HL-60 (cell line): ENCODE results near the gene PTGDS.

Source experiments
- DNase-seq, 2 experiments: peaks; one replicate each; pipeline ENCODE4 v3.0.0-alpha.2; 2010 to 2020; ENCODE audit warnings: low read depth in 1 of 2, low spot score in 1 of 2
- H3K27ac ChIP-seq: fragments of 250-450 bp; sonication (Bioruptor Pico); replicated peaks from 2 replicates; pipeline ENCODE4 v1.5.1; 2020; ENCODE audit warnings: mild to moderate bottlenecking, moderate library complexity
- H3K27me3 ChIP-seq: fragments of 250-450 bp; sonication (Bioruptor Pico); 2 replicates; pipeline ENCODE4 v1.5.1; 2021; ENCODE audit warnings: mild to moderate bottlenecking, moderate library complexity; ENCODE audit not compliant: insufficient read depth, poor library complexity, severe bottlenecking
- H3K4me3 ChIP-seq: replicated peaks from 2 replicates; pipeline ENCODE4 v1.5.1; 2011; ENCODE audit warnings: mild to moderate bottlenecking, control low read depth, low read length; ENCODE audit not compliant: insufficient read depth
- GABPA ChIP-seq: IDR thresholded peaks from 2 replicates; pipeline ENCODE4 v1.6.1; 2012; ENCODE audit warnings: low read depth
- POLR2AphosphoS5 ChIP-seq: IDR thresholded peaks from 2 replicates; pipeline ENCODE4 v1.6.1; 2012; ENCODE audit warnings: low read depth
- REST ChIP-seq: IDR thresholded peaks from 2 replicates; pipeline ENCODE4 v1.6.1; 2012; ENCODE audit warnings: low read depth; ENCODE audit not compliant: insufficient replicate concordance
- SPI1 ChIP-seq: IDR thresholded peaks from 2 replicates; pipeline ENCODE4 v1.6.1; 2012; ENCODE audit warnings: low read depth, mild to moderate bottlenecking, borderline replicate concordance
- TF ChIP-seq, protein P1 (sequence below): IDR thresholded peaks from one replicate; pipeline ENCODE4 v1.5.1; 2011; ENCODE audit warnings: low read length, control low read depth, inconsistent platforms; ENCODE audit not compliant: insufficient read depth

The PTGDS gene

DNA sequence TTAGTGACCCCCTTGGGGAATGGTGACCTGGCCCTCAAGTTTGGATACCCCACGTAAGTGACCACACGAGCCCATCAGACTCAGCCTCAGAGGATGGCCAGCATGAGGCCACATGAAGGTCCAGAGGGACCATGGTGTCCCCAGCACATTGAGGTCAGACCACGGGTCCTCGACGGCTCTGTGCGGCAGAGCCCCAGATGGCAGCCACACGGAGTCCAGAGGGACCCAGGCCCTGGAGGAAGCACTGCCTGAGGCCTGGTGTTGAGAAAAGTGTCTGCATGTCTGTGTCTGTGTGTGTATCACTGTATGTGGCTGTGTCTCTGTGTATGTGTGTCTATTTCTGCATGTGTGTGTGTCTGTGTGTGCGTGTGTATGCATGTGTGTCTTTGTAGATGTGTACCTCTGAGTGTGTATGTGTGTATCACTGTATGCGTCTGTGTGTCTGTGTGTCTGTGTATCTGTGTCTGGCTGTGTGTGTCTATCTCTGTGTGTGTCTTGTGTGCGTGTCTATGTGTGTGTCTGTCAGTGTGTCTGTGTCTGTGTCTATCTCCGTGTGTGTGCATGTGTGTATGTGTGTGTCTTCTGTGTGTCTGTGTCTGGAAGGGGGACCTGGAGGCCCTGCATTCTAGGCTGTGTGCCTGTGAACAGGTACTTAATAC lies 6.5 kb downstream of the PTGDS start:
- TF ChIP-seq REST (no peak), POLR2AphosphoS5 (no peak), GABPA (no peak), SPI1 (no peak)
- TF ChIP-seq, protein P1, sequence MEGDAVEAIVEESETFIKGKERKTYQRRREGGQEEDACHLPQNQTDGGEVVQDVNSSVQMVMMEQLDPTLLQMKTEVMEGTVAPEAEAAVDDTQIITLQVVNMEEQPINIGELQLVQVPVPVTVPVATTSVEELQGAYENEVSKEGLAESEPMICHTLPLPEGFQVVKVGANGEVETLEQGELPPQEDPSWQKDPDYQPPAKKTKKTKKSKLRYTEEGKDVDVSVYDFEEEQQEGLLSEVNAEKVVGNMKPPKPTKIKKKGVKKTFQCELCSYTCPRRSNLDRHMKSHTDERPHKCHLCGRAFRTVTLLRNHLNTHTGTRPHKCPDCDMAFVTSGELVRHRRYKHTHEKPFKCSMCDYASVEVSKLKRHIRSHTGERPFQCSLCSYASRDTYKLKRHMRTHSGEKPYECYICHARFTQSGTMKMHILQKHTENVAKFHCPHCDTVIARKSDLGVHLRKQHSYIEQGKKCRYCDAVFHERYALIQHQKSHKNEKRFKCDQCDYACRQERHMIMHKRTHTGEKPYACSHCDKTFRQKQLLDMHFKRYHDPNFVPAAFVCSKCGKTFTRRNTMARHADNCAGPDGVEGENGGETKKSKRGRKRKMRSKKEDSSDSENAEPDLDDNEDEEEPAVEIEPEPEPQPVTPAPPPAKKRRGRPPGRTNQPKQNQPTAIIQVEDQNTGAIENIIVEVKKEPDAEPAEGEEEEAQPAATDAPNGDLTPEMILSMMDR: no peak
- Histone ChIP-seq H3K27ac (no peak overlapping the region), H3K4me3 (no peak overlapping the region)

DNA sequence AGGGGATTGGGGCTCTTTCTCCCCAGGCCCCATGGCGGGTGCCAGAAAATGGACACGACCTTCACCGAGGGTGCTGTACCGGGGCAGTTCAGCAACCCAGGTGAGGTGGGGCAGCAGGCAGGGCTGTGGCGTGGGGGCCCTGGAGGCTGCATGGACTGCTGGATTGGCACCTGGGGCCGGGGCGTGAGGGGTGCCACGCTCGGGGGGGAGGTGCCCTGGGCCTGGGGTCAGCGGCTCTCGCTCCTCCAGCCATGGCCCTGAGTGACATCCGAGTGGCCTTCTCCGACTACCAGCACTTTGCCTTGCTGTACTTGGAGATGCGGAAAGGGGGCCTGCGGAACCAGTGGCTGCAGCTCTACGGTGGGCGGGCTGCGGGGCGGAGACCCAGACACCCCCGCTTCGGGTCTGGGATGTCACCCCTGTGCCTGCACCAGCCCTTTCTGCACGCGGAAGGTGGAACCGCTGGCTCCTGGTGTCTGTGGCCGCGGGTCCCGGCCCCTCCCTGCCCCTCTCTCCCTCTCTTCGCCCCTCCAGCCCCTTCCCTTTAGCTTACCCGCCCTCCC lies 7.2 kb downstream of the PTGDS start:
- DNase-seq: no peak
- no peak overlapping the region for H3K27ac ChIP-seq
- no peak overlapping the region for H3K4me3 ChIP-seq
- TF ChIP-seq SPI1: no peak
- no peak for TF ChIP-seq REST
- TF ChIP-seq GABPA: no peak
- no peak for TF ChIP-seq POLR2AphosphoS5
- TF ChIP-seq, protein P1: no peak
- H3K27me3 ChIP-seq: peaks cover 25% of the 10 kb centered on the region

More for the DNA sequence above, 6.5 kb downstream of the PTGDS start:
- no peak for DNase-seq
- peaks cover 25% of the 10 kb centered on the region for H3K27me3 ChIP-seq

DNA sequence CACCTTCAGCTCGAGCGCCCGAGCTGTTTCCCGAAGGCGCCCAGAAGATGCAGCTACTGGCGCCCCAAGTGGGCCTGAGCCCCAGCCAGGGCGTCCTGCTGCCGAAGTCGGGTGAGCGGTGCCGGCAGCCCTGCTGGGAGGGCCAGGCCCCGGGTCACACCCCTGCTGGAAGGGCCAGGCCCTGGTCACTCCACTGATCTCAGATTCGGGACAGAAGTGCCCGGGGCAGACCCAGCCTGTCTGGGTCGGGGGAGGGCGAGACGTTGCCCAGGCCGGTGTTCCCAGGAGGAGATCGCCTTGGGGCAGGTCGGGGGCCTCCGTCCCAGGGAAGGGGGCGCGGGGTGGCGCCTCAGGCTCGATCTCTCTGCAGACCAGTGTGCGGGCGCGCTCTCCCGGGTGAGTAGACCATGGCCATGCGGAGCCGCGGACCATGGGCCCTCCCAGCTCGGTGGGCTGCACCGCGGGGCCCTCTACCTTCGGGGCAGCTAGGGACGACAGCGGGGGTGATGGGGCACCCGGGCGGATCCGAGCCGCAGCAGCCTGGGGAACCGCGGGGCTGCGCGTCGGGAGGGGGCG lies 7.8 kb downstream of the PTGDS start:
- DNase-seq: no peak
- Histone ChIP-seq H3K4me3 (no peak overlapping the region), H3K27me3 (peaks cover 25% of the 10 kb centered on the region), H3K27ac (no peak overlapping the region)
- TF ChIP-seq, protein P1: no peak
- TF ChIP-seq GABPA: no peak
- TF ChIP-seq REST: no peak
- no peak for TF ChIP-seq SPI1
- no peak for TF ChIP-seq POLR2AphosphoS5
